HL-60 (cell line): ENCODE results near the gene STRIT1.

Experiments used
- SPI1 ChIP-seq: IDR thresholded peaks from 2 replicates; pipeline ENCODE4 v1.6.1; 2012; ENCODE audit warnings: low read depth, mild to moderate bottlenecking, borderline replicate concordance
- TF ChIP-seq, protein P1 (sequence below): IDR thresholded peaks from one replicate; pipeline ENCODE4 v1.5.1; 2011; ENCODE audit warnings: low read length, control low read depth, inconsistent platforms; ENCODE audit not compliant: insufficient read depth

DNA sequence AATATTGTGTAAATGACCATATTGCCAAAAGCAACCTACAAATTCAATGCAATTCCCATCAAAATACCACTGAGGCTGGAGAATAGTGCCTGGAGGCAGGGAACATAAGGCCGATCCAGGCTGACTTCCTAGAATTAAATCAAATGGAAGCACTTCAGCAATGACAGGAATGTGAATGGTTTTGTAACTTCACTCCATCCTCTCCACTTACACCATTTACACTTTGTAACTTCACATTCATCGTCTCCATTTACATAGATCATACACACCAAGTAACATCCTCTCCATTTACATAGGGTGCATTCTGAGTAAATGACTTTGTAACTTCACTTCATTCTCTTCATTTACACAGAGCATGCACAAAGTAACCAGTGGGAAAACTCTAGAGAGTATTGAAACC lies 11.6 kb downstream of the STRIT1 start:
- TF ChIP-seq, protein P1, sequence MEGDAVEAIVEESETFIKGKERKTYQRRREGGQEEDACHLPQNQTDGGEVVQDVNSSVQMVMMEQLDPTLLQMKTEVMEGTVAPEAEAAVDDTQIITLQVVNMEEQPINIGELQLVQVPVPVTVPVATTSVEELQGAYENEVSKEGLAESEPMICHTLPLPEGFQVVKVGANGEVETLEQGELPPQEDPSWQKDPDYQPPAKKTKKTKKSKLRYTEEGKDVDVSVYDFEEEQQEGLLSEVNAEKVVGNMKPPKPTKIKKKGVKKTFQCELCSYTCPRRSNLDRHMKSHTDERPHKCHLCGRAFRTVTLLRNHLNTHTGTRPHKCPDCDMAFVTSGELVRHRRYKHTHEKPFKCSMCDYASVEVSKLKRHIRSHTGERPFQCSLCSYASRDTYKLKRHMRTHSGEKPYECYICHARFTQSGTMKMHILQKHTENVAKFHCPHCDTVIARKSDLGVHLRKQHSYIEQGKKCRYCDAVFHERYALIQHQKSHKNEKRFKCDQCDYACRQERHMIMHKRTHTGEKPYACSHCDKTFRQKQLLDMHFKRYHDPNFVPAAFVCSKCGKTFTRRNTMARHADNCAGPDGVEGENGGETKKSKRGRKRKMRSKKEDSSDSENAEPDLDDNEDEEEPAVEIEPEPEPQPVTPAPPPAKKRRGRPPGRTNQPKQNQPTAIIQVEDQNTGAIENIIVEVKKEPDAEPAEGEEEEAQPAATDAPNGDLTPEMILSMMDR, result no peak
- no peak for TF ChIP-seq SPI1
